ENCODE measurements around the gene TBC1D14. TPM values are rescaled to one million over a fixed set of nuclear protein-coding genes. Genes with fewer than 3 reads are reported as not detected.

The TBC1D14 gene
- polyA plus RNA-seq, 1 experiment: 35.8 TPM

GRCh38 chr4:7037425-7037824 is 127.8 kb downstream of the TBC1D14 start:
- Histone ChIP-seq H3K36me3 (ENCODE audit: control insufficient read depth, insufficient read depth, low read length) (peaks cover 2% of the 10 kb centered on the region; the same call in 1 of the 2 replicates), H3K4me3 (ENCODE audit: low read depth, low read length) (no peak overlapping the region), H3K27me3 (ENCODE audit: control insufficient read depth, insufficient read depth, low read length) (no peaks in the 10 kb centered on the region)
- no peak for DNase-seq (ENCODE audit: low read depth)
- no peak for TF ChIP-seq CTCF (IDR thresholded peaks at IDR 0.05; ENCODE audit: insufficient read depth, low read depth, low read length)
- ChIA-PET CTCF (interaction anchor here (0.6 kb wide), 1 partner anchor 306 kb away, joined by 3 read pairs; no protein-coding TSS in a partner anchor), POLR2A (no interaction called here)

GRCh38 chr4:7040765-7041164 is 131.1 kb downstream of the TBC1D14 start:
- Histone ChIP-seq H3K27me3 (ENCODE audit: control insufficient read depth, insufficient read depth, low read length) (no peaks in the 10 kb centered on the region), H3K4me3 (ENCODE audit: low read depth, low read length) (no peak overlapping the region), H3K36me3 (ENCODE audit: control insufficient read depth, insufficient read depth, low read length) (no peaks in the 10 kb centered on the region)
- ChIA-PET CTCF (no interaction called here), POLR2A (interaction anchor here (0.6 kb wide), 1 partner anchor 131 kb away, joined by 3 read pairs; the partner anchor contains the start of gene TBC1D14)
- DNase-seq (ENCODE audit: low read depth): no peak
- no peak for TF ChIP-seq CTCF (IDR thresholded peaks at IDR 0.05; ENCODE audit: insufficient read depth, low read depth, low read length)

- TF ChIP-seq CTCF (IDR thresholded peaks at IDR 0.05; ENCODE audit: insufficient read depth, low read depth, low read length): no peak
- Histone ChIP-seq H3K27me3 (ENCODE audit: control insufficient read depth, insufficient read depth, low read length) (no peaks in the 10 kb centered on the region), H3K36me3 (ENCODE audit: control insufficient read depth, insufficient read depth, low read length) (no peaks in the 10 kb centered on the region; the same call in 1 of the 2 replicates), H3K4me3 (ENCODE audit: low read depth, low read length) (no peak overlapping the region)
- no peak for DNase-seq (ENCODE audit: low read depth)
- ChIA-PET CTCF (interaction anchor here (2.2 to 4.8 kb wide), 2 partner anchors 21 to 28 kb away, joined by 5 to 45 read pairs; partner anchors contain the start of gene GRPEL1), POLR2A (interaction anchor here (0.6 kb wide), 1 partner anchor 132 kb away, joined by 3 read pairs; the partner anchor contains the start of gene TBC1D14)
These were observed 131.6 kb downstream of the TBC1D14 start for GRCh38 chr4:7041246-7041645.

- CTCF ChIA-PET: interaction anchor here (1.0 to 4.8 kb wide), 10 partner anchors 15 to 401 kb away, joined by 3 to 45 read pairs (median 5); partner anchors contain the start of genes GRPEL1 and MRFAP1
- Histone ChIP-seq H3K27me3 (ENCODE audit: control insufficient read depth, insufficient read depth, low read length) (no peaks in the 10 kb centered on the region), H3K4me3 (ENCODE audit: low read depth, low read length) (peak overlapping the region; percentile 72), H3K36me3 (ENCODE audit: control insufficient read depth, insufficient read depth, low read length) (no peaks in the 10 kb centered on the region; the same call in 1 of the 2 replicates)
- DNase-seq (ENCODE audit: low read depth): no peak
- POLR2A ChIA-PET: interaction anchor here (1.6 kb wide), 1 partner anchor 26 kb away, joined by 12 read pairs; the partner anchor contains the start of gene GRPEL1
- no peak for TF ChIP-seq CTCF (IDR thresholded peaks at IDR 0.05; ENCODE audit: insufficient read depth, low read depth, low read length)
These were observed 132.3 kb downstream of the TBC1D14 start for GRCh38 chr4:7041801-7042502.
